GM23338 (cell line): ENCODE results near the gene DLG3. TPM values are rescaled to one million over a fixed set of nuclear protein-coding genes. Genes with fewer than 3 reads are reported as not detected.

ENCODE experiments used
- ATAC-seq: fragments of 200-7000 bp; cut with Tn5 transposase; 3 replicates; pipeline ENCODE4 v1.9.1; 2020
- DNase-seq: peaks from one replicate; pipeline ENCODE4 v3.0.0-alpha.2; 2015; ENCODE audit warnings: low spot score
- H2AFZ ChIP-seq: fragments of 200-600 bp; sonication (generic); 2 replicates; pipeline ENCODE4 v1.8.0; 2016; ENCODE audit warnings: antibody characterized with exemption, mild to moderate bottlenecking, moderate library complexity
- H3F3A ChIP-seq: fragments of 200-600 bp; sonication (generic); replicated peaks from 2 replicates; pipeline ENCODE4 v1.8.0; 2017; ENCODE audit warnings: antibody characterized with exemption, mixed run types, low read depth
- H3K27ac ChIP-seq: fragments of 200-600 bp; sonication (generic); 2 replicates; pipeline ENCODE4 v1.6.1; 2016; ENCODE audit warnings: low read depth
- H3K27me3 ChIP-seq: fragments of 200-600 bp; sonication (generic); 2 replicates; pipeline ENCODE4 v1.8.0; 2016; ENCODE audit warnings: mild to moderate bottlenecking, mixed run types, moderate library complexity; ENCODE audit not compliant: insufficient read depth
- H3K36me3 ChIP-seq: fragments of 200-600 bp; sonication (generic); 2 replicates; pipeline ENCODE4 v1.8.0; 2016; ENCODE audit warnings: mild to moderate bottlenecking; ENCODE audit not compliant: insufficient read depth
- H3K4me1 ChIP-seq: fragments of 200-600 bp; sonication (generic); 2 replicates; pipeline ENCODE4 v1.8.0; 2016; ENCODE audit warnings: mild to moderate bottlenecking, moderate library complexity; ENCODE audit not compliant: insufficient read depth
- H3K4me2 ChIP-seq: fragments of 200-600 bp; sonication (generic); 2 replicates; pipeline ENCODE4 v1.7.1; 2017; ENCODE audit warnings: mixed run types
- H3K4me3 ChIP-seq: fragments of 200-600 bp; sonication (generic); 2 replicates; pipeline ENCODE4 v1.6.1; 2016; ENCODE audit warnings: mixed run types
- H3K79me2 ChIP-seq: fragments of 200-600 bp; sonication (generic); replicated peaks from 2 replicates; pipeline ENCODE4 v1.8.0; 2017; ENCODE audit warnings: mild to moderate bottlenecking; ENCODE audit not compliant: insufficient read depth
- H3K9me2 ChIP-seq: fragments of 200-600 bp; sonication (generic); 2 replicates; pipeline ENCODE4 v1.8.0; 2017; ENCODE audit not compliant: insufficient read depth
- H4K20me1 ChIP-seq: fragments of 200-600 bp; sonication (generic); replicated peaks from 2 replicates; pipeline ENCODE4 v1.8.0; 2017; ENCODE audit warnings: mild to moderate bottlenecking; ENCODE audit not compliant: insufficient read depth
- H3K27ac Mint-ChIP-seq: 2 replicates; pipeline ENCODE4 v1.8.0; 2020; ENCODE audit warnings: inconsistent platforms, mild to moderate bottlenecking, moderate library complexity, mixed read lengths
- H3K27me3 Mint-ChIP-seq: 3 replicates; pipeline ENCODE4 v1.8.0; 2022; ENCODE audit warnings: low read depth, mild to moderate bottlenecking, moderate library complexity, mixed read lengths, inconsistent platforms; ENCODE audit not compliant: insufficient read depth, poor library complexity
- H3K36me3 Mint-ChIP-seq: 3 replicates; pipeline ENCODE4 v1.8.0; 2021; ENCODE audit warnings: low read depth, mild to moderate bottlenecking, inconsistent platforms, moderate library complexity, mixed read lengths
- H3K4me1 Mint-ChIP-seq: 3 replicates; pipeline ENCODE4 v1.8.0; 2020; ENCODE audit warnings: mild to moderate bottlenecking, inconsistent platforms, mixed read lengths
- H3K4me3 Mint-ChIP-seq: 3 replicates; pipeline ENCODE4 v1.8.0; 2021; ENCODE audit warnings: moderate library complexity, mild to moderate bottlenecking, inconsistent platforms, mixed read lengths
- H3K9me3 Mint-ChIP-seq: 3 replicates; pipeline ENCODE4 v1.8.0; 2020; ENCODE audit warnings: moderate library complexity, mild to moderate bottlenecking, inconsistent platforms, mixed read lengths
- CREB1 ChIP-seq: fragments of 250-450 bp; sonication (Bioruptor Pico); IDR thresholded peaks from 2 replicates; pipeline ENCODE4 v1.5.0; 2020; ENCODE audit warnings: low read depth, mild to moderate bottlenecking, moderate library complexity
- EZH2 ChIP-seq: fragments of 200-600 bp; sonication (generic); IDR thresholded peaks from one replicate; pipeline ENCODE4 v1.8.0; 2017; ENCODE audit warnings: antibody characterized with exemption, mild to moderate bottlenecking, low read depth; ENCODE audit not compliant: unreplicated experiment
- EZH2phosphoT487 ChIP-seq: fragments of 200-600 bp; sonication (generic); IDR thresholded peaks from one replicate; pipeline ENCODE4 v1.8.1; 2018; ENCODE audit warnings: antibody characterized with exemption; ENCODE audit not compliant: unreplicated experiment
- JUNB ChIP-seq: IDR thresholded peaks from one replicate; pipeline ENCODE4 v1.6.1; 2016; ENCODE audit warnings: antibody characterized with exemption; ENCODE audit not compliant: unreplicated experiment
- NANOG ChIP-seq: IDR thresholded peaks from 2 replicates; pipeline ENCODE4 v1.6.1; 2016; ENCODE audit warnings: antibody characterized with exemption, borderline replicate concordance
- POLR2AphosphoS5 ChIP-seq: IDR thresholded peaks from 2 replicates; pipeline ENCODE4 v1.6.1; 2016; ENCODE audit warnings: antibody characterized with exemption, low read depth
- STAT1 ChIP-seq: IDR thresholded peaks from one replicate; pipeline ENCODE4 v1.6.1; 2016; ENCODE audit warnings: antibody characterized with exemption; ENCODE audit not compliant: unreplicated experiment
- ZNF114 ChIP-seq: fragments of 250-450 bp; sonication (Bioruptor Pico); IDR thresholded peaks from 2 replicates; pipeline ENCODE4 v1.5.0; 2020; ENCODE audit warnings: mild to moderate bottlenecking, moderate library complexity
- ZNF331 ChIP-seq: fragments of 250-450 bp; sonication (Bioruptor Pico); IDR thresholded peaks from 2 replicates; pipeline ENCODE4 v1.5.0; 2020; ENCODE audit warnings: low read depth, mild to moderate bottlenecking, moderate library complexity
- polyA plus RNA-seq: library from polyadenylated mRNA; unstranded; fragments of >200 nt; fragmentation: Nextera tagmentation; extraction: Ambion mirVana; gene quantifications from 2 replicates; pipeline ENCODE4 v1.2.1, GENCODE V29; 2016
- total RNA-seq: library from RNA; depleted of rRNA; stranded (reverse); fragments of >200 nt; shearing (Covaris generic); gene quantifications from 2 replicates; pipeline ENCODE4 v1.2.3, GENCODE V29; 2014
- TF ChIP-seq, protein P1 (sequence below), 2 experiments: fragments of 200-600 bp in 1 of 2; sonication (generic) in 1 of 2; conservative IDR thresholded peaks; 2 replicates each; pipeline versions ENCODE4 v1.5.1 to v1.6.1; 2016 to 2017; ENCODE audit warnings: antibody characterized with exemption in 2 of 2, low read depth in 2 of 2, mild to moderate bottlenecking in 2 of 2, moderate library complexity in 1 of 2
- TF ChIP-seq, protein P2 (sequence below): IDR thresholded peaks from one replicate; pipeline ENCODE4 v1.6.1; 2018; ENCODE audit warnings: antibody characterized with exemption; ENCODE audit not compliant: unreplicated experiment
- TF ChIP-seq, protein P3 (sequence below): IDR thresholded peaks from 2 replicates; pipeline ENCODE4 v1.6.1; 2016; ENCODE audit warnings: antibody characterized with exemption
- TF ChIP-seq, protein P4 (sequence below): fragments of 250-450 bp; sonication (Bioruptor Pico); IDR thresholded peaks from 2 replicates; pipeline ENCODE4 v1.5.0; 2020; ENCODE audit warnings: mild to moderate bottlenecking, moderate library complexity

The DLG3 gene
- total and polyA plus RNA-seq, 2 experiments from 2014 or later: 13.0 to 61.8 TPM

DNA sequence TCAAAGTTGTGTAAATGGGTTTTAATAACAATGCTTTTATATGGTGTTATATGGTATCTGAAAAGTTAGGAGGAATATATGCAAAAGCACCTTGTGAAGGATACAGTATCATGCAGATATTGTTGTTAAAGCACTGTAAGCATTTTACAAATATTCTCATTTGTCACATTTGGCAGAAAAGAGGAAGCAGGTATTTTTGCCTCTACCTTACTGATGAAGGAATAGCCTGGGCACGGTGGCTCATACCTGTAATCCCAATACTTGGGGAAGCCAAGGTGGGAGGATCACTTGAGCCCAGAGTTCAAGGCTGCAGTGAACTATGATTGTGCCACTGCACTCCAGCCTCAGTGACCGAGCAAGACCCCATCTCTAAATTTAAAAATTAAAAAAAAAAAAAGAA lies 33.7 kb upstream of the DLG3 start:
- no peak overlapping the region for H2AFZ ChIP-seq
- no peak overlapping the region for H3K4me3 ChIP-seq
- no peak for DNase-seq
- no peaks in the 10 kb centered on the region for H3K4me1 ChIP-seq
- no peaks in the 10 kb centered on the region for H3K4me1 Mint-ChIP-seq
- H3K4me3 Mint-ChIP-seq: no peak overlapping the region
- no peaks in the 10 kb centered on the region for H3K9me2 ChIP-seq
- H3K27me3 ChIP-seq: no peaks in the 10 kb centered on the region
- H3F3A ChIP-seq: no peaks in the 10 kb centered on the region
- TF ChIP-seq POLR2AphosphoS5 (no peak), ZNF331 (CRISPR knock-in tag) (no peak), EZH2phosphoT487 (no peak), EZH2 (no peak), CREB1 (no peak), JUNB (no peak), NANOG (no peak), STAT1 (no peak), ZNF114 (CRISPR knock-in tag) (no peak)
- TF ChIP-seq, protein P1, sequence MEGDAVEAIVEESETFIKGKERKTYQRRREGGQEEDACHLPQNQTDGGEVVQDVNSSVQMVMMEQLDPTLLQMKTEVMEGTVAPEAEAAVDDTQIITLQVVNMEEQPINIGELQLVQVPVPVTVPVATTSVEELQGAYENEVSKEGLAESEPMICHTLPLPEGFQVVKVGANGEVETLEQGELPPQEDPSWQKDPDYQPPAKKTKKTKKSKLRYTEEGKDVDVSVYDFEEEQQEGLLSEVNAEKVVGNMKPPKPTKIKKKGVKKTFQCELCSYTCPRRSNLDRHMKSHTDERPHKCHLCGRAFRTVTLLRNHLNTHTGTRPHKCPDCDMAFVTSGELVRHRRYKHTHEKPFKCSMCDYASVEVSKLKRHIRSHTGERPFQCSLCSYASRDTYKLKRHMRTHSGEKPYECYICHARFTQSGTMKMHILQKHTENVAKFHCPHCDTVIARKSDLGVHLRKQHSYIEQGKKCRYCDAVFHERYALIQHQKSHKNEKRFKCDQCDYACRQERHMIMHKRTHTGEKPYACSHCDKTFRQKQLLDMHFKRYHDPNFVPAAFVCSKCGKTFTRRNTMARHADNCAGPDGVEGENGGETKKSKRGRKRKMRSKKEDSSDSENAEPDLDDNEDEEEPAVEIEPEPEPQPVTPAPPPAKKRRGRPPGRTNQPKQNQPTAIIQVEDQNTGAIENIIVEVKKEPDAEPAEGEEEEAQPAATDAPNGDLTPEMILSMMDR (conservative IDR thresholded peaks at IDR 0.05; ENCODE audit: low read depth in 2 of 2): no peak
- TF ChIP-seq, protein P2, sequence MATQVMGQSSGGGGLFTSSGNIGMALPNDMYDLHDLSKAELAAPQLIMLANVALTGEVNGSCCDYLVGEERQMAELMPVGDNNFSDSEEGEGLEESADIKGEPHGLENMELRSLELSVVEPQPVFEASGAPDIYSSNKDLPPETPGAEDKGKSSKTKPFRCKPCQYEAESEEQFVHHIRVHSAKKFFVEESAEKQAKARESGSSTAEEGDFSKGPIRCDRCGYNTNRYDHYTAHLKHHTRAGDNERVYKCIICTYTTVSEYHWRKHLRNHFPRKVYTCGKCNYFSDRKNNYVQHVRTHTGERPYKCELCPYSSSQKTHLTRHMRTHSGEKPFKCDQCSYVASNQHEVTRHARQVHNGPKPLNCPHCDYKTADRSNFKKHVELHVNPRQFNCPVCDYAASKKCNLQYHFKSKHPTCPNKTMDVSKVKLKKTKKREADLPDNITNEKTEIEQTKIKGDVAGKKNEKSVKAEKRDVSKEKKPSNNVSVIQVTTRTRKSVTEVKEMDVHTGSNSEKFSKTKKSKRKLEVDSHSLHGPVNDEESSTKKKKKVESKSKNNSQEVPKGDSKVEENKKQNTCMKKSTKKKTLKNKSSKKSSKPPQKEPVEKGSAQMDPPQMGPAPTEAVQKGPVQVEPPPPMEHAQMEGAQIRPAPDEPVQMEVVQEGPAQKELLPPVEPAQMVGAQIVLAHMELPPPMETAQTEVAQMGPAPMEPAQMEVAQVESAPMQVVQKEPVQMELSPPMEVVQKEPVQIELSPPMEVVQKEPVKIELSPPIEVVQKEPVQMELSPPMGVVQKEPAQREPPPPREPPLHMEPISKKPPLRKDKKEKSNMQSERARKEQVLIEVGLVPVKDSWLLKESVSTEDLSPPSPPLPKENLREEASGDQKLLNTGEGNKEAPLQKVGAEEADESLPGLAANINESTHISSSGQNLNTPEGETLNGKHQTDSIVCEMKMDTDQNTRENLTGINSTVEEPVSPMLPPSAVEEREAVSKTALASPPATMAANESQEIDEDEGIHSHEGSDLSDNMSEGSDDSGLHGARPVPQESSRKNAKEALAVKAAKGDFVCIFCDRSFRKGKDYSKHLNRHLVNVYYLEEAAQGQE: no peak
- TF ChIP-seq, protein P3, sequence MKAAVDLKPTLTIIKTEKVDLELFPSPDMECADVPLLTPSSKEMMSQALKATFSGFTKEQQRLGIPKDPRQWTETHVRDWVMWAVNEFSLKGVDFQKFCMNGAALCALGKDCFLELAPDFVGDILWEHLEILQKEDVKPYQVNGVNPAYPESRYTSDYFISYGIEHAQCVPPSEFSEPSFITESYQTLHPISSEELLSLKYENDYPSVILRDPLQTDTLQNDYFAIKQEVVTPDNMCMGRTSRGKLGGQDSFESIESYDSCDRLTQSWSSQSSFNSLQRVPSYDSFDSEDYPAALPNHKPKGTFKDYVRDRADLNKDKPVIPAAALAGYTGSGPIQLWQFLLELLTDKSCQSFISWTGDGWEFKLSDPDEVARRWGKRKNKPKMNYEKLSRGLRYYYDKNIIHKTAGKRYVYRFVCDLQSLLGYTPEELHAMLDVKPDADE: no peak
- TF ChIP-seq, protein P4, sequence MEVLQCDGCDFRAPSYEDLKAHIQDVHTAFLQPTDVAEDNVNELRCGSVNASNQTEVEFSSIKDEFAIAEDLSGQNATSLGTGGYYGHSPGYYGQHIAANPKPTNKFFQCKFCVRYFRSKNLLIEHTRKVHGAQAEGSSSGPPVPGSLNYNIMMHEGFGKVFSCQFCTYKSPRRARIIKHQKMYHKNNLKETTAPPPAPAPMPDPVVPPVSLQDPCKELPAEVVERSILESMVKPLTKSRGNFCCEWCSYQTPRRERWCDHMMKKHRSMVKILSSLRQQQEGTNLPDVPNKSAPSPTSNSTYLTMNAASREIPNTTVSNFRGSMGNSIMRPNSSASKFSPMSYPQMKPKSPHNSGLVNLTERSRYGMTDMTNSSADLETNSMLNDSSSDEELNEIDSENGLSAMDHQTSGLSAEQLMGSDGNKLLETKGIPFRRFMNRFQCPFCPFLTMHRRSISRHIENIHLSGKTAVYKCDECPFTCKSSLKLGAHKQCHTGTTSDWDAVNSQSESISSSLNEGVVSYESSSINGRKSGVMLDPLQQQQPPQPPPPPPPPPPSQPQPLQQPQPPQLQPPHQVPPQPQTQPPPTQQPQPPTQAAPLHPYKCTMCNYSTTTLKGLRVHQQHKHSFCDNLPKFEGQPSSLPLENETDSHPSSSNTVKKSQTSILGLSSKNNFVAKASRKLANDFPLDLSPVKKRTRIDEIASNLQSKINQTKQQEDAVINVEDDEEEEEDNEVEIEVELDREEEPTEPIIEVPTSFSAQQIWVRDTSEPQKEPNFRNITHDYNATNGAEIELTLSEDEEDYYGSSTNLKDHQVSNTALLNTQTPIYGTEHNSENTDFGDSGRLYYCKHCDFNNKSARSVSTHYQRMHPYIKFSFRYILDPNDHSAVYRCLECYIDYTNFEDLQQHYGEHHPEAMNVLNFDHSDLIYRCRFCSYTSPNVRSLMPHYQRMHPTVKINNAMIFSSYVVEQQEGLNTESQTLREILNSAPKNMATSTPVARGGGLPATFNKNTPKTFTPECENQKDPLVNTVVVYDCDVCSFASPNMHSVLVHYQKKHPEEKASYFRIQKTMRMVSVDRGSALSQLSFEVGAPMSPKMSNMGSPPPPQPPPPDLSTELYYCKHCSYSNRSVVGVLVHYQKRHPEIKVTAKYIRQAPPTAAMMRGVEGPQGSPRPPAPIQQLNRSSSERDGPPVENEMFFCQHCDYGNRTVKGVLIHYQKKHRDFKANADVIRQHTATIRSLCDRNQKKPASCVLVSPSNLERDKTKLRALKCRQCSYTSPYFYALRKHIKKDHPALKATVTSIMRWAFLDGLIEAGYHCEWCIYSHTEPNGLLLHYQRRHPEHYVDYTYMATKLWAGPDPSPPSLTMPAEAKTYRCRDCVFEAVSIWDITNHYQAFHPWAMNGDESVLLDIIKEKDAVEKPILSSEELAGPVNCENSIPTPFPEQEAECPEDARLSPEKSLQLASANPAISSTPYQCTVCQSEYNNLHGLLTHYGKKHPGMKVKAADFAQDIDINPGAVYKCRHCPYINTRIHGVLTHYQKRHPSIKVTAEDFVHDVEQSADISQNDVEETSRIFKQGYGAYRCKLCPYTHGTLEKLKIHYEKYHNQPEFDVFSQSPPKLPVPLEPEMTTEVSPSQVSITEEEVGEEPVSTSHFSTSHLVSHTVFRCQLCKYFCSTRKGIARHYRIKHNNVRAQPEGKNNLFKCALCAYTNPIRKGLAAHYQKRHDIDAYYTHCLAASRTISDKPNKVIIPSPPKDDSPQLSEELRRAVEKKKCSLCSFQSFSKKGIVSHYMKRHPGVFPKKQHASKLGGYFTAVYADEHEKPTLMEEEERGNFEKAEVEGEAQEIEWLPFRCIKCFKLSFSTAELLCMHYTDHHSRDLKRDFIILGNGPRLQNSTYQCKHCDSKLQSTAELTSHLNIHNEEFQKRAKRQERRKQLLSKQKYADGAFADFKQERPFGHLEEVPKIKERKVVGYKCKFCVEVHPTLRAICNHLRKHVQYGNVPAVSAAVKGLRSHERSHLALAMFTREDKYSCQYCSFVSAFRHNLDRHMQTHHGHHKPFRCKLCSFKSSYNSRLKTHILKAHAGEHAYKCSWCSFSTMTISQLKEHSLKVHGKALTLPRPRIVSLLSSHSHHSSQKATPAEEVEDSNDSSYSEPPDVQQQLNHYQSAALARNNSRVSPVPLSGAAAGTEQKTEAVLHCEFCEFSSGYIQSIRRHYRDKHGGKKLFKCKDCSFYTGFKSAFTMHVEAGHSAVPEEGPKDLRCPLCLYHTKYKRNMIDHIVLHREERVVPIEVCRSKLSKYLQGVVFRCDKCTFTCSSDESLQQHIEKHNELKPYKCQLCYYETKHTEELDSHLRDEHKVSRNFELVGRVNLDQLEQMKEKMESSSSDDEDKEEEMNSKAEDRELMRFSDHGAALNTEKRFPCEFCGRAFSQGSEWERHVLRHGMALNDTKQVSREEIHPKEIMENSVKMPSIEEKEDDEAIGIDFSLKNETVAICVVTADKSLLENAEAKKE (CRISPR knock-in tag): no peak
- H3K27ac ChIP-seq: no peak overlapping the region
- peaks cover 4% of the 10 kb centered on the region; the same call in 1 of the 2 replicates for H3K36me3 ChIP-seq
- ATAC-seq: no peak
- no peaks in the 10 kb centered on the region for H4K20me1 ChIP-seq
- H3K9me3 Mint-ChIP-seq: no peaks in the 10 kb centered on the region
- no peak overlapping the region for H3K27ac Mint-ChIP-seq
- no peaks in the 10 kb centered on the region for H3K27me3 Mint-ChIP-seq
- no peak overlapping the region for H3K4me2 ChIP-seq
- no peaks in the 10 kb centered on the region for H3K79me2 ChIP-seq
- peaks cover 25% of the 10 kb centered on the region for H3K36me3 Mint-ChIP-seq
